Right lobe of liver (tissue), 6 donors: ENCODE data around the gene ARHGEF10L. TPM values are rescaled to one million over a fixed set of nuclear protein-coding genes. Genes with fewer than 3 reads are reported as not detected.
A peak's percentile ranks its signal among the peaks of the same experiment; 100 is the strongest.

ENCODE experiments used
- ATAC-seq, 4 donors: fragments of 200-7000 bp; cut with Tn5 transposase; one replicate each; pipeline ENCODE4 v1.9.1; 2020; ENCODE audit warnings: mild to moderate bottlenecking in 4 of 4, moderate library complexity in 4 of 4
- DNase-seq, 3 donors: peaks; one replicate each; pipeline ENCODE4 v3.0.0-alpha.2; 2020
- H3K27ac ChIP-seq, 3 donors: fragments of 200-600 bp; one replicate each; pipeline ENCODE4 v1.8.0; 2022
- H3K27me3 ChIP-seq, 2 donors: fragments of 200-600 bp; one replicate each; pipeline ENCODE4 v1.8.0; 2022
- H3K36me3 ChIP-seq, 4 donors: fragments of 200-600 bp; sonication (generic) in 1 of 4; one replicate each; pipeline versions ENCODE4 v1.5.1 to v1.8.0; 2017 to 2022; ENCODE audit warnings: control low read depth in 1 of 4
- H3K4me1 ChIP-seq, 4 donors: fragments of 200-600 bp; sonication (generic) in 1 of 4; one replicate each; pipeline versions ENCODE4 v1.5.1 to v1.8.0; 2017 to 2022; ENCODE audit warnings: control low read depth in 1 of 4
- H3K4me3 ChIP-seq, 3 donors: fragments of 200-600 bp; one replicate each; pipeline ENCODE4 v1.8.0; 2022
- H3K9me3 ChIP-seq, 4 donors: fragments of 200-600 bp; sonication (generic) in 1 of 4; one replicate each; pipeline versions ENCODE4 v1.5.1 to v1.8.0; 2017 to 2022; ENCODE audit warnings: control low read depth in 1 of 4
- CTCF ChIP-seq, 4 donors: fragments of 200-600 bp in 3 of 4; fragments of 450-650 bp in 1 of 4; IDR thresholded peaks; one replicate each; pipeline versions ENCODE4 v1.5.1 to v1.8.0; 2016 to 2022; ENCODE audit warnings: antibody characterized with exemption in 4 of 4, mild to moderate bottlenecking in 2 of 4
- POLR2A ChIP-seq: fragments of 450-650 bp; IDR thresholded peaks from one replicate; pipeline ENCODE4 v1.6.1; 2017; ENCODE audit warnings: antibody characterized with exemption, mild to moderate bottlenecking
- WGBS: methylation state at CpG from one replicate; pipeline ENCODE4 v1.1.6; 2018; ENCODE audit warnings: low coverage, low lambda C conversion rate; ENCODE audit not compliant: insufficient coverage; ENCODE audit errors: missing lambda C conversion rate; 5-methylcytosine and 5-hydroxymethylcytosine counted together
- intact Hi-C, 2 donors: fragments of 100-400 bp; cut with DNase I; formaldehyde crosslinking; loops; one replicate each; pipeline versions ENCODE4 v1.11.2 to v1.14.1; 2022
- total RNA-seq, 6 experiments: library from RNA; depleted of rRNA in 2 of 6; stranded (reverse); fragments of >200 nt in 2 of 6; fragmentation: NEBNext Ultra II Directional in 3 of 6; extraction: Animal tissue kit (Norgen Biotek cat#: 25700) in 3 of 6; gene quantifications; one replicate each; pipeline versions ENCODE4 v1.1.0 to v1.2.4, GENCODE V29; 2016 to 2023
- donor health status: DM: no; HTN: yes; CAD: no.
- donor health status: DM: no; HTN: no; CAD: no.
- donor health status: DM: no; HTN: no; CAD: no.
- donor health status: DM: no; HTN: yes; CAD: no.
- donor health status: DM: no; HTN: yes; CAD: no.

ARHGEF10L gene
- total RNA-seq, 6 experiments from 2014 or later = 59.7 to 124 (median 87.4) TPM

GRCh38 chr1:17594690-17595601, 55.4 kb downstream of the ARHGEF10L start:
- ATAC-seq = no peak
- Histone ChIP-seq H3K4me1 (peaks cover 0 to 79% (median 39%) of the 10 kb centered on the region in 4 donors), H3K27ac (peak overlapping the region in 2 of 3 donors; percentile 26 to 79), H3K9me3 (no peaks in the 10 kb centered on the region), H3K36me3 (peaks cover 0 to 35% (median 10%) of the 10 kb centered on the region in 4 donors), H3K4me3 (no peak overlapping the region), H3K27me3 (no peaks in the 10 kb centered on the region)
- DNase-seq = no peak
- WGBS = 38% methylated on average over 3 of the region's 8 CpGs
- intact Hi-C loops = no loop called here
- TF ChIP-seq CTCF (IDR thresholded peaks at IDR 0.05) (no peak), POLR2A (no peak)

- 25% methylated on average over 2 of the region's 10 CpGs for WGBS
- no peak for TF ChIP-seq CTCF (IDR thresholded peaks at IDR 0.05)
- TF ChIP-seq POLR2A = no peak
- Histone ChIP-seq H3K9me3 (no peaks in the 10 kb centered on the region), H3K27me3 (no peaks in the 10 kb centered on the region), H3K4me3 (no peak overlapping the region), H3K27ac (peak overlapping the region in 2 of 3 donors; percentile 26 to 79), H3K4me1 (peaks cover 0 to 74% (median 36%) of the 10 kb centered on the region in 4 donors), H3K36me3 (peaks cover 0 to 29% (median 8%) of the 10 kb centered on the region in 4 donors)
- DNase-seq (no peak), ATAC-seq (no peak)
- intact Hi-C loops = no loop called here
Observed at GRCh38 chr1:17595602-17595925, 56.1 kb downstream of the ARHGEF10L start.

- TF ChIP-seq POLR2A (no peak), CTCF (IDR thresholded peaks at IDR 0.05) (no peak)
- H3K4me3 ChIP-seq = no peak overlapping the region
- DNase-seq = no peak
- ATAC-seq = no peak
- peak overlapping the region in 1 of 3 donors; percentile 79 for H3K27ac ChIP-seq
- H3K36me3 ChIP-seq = peaks cover 0 to 27% (median 8%) of the 10 kb centered on the region in 4 donors
- no peaks in the 10 kb centered on the region for H3K27me3 ChIP-seq
- H3K4me1 ChIP-seq = peaks cover 0 to 68% (median 36%) of the 10 kb centered on the region in 4 donors
- no peaks in the 10 kb centered on the region for H3K9me3 ChIP-seq
- 60% methylated on average over 2 of the region's 9 CpGs for WGBS
- intact Hi-C loops = no loop called here
Observed at GRCh38 chr1:17596186-17596585, 56.7 kb downstream of the ARHGEF10L start.

GRCh38 chr1:17596651-17597509, 57.4 kb downstream of the ARHGEF10L start:
- H3K4me1 ChIP-seq = peaks cover 0 to 61% (median 30%) of the 10 kb centered on the region in 4 donors
- DNase-seq (no peak), ATAC-seq (no peak)
- TF ChIP-seq CTCF (IDR thresholded peaks at IDR 0.05) (no peak), POLR2A (no peak)
- no peaks in the 10 kb centered on the region for H3K27me3 ChIP-seq
- H3K27ac ChIP-seq = peak overlapping the region in 1 of 3 donors; percentile 79
- H3K9me3 ChIP-seq = no peaks in the 10 kb centered on the region
- no peak overlapping the region for H3K4me3 ChIP-seq
- 46% methylated on average over 15 of the region's 19 CpGs for WGBS
- peaks cover 0 to 31% (median 8%) of the 10 kb centered on the region in 4 donors for H3K36me3 ChIP-seq
- intact Hi-C loops = no loop called here
